ENCODE results near the gene FYB2. TPM values are rescaled to one million over a fixed set of nuclear protein-coding genes. Genes with fewer than 3 reads are reported as not detected.

The FYB2 gene
- polyA plus RNA-seq, 2 of the 4 experiments (the other 2 are of a cell fraction) = not detected

DNA sequence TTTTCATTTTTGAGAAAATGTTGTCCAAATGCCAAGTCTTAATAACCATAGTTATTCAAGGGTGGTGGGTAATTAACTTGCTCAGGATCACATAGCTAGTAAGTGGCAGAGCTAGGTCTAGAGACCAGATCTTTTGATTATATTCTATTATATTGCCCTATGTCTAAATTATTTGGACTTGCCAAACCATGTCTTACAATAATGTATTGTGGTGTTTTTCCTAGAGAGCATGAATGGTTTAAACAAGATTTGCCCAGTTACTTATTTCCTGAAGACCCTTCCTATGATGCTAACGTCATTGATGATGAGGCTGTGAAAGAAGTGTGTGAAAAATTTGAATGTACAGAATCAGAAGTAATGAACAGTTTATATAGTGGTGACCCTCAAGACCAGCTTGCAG lies 115.5 kb downstream of the FYB2 start:
- Histone ChIP-seq H3K9me3 (peaks cover 20% of the 10 kb centered on the region; the same call in 2 of the 3 replicates), H3K27ac (no peak overlapping the region), H3K4me3 (no peak overlapping the region), H3K4me1 (peaks cover 6% of the 10 kb centered on the region), H3K4me2 (no peak overlapping the region)
- TF ChIP-seq GATA3 (IDR thresholded peaks at IDR 0.05; ENCODE audit: borderline replicate concordance) = no peak
- TF ChIP-seq HOXB5 (CRISPR knock-in tag; IDR thresholded peaks at IDR 0.05) = no peak
- TF ChIP-seq BHLHE40 (IDR thresholded peaks at IDR 0.05; ENCODE audit: low read depth, low read length) = no peak
- no peak for TF ChIP-seq RNF2 (IDR thresholded peaks at IDR 0.05; ENCODE audit: borderline replicate concordance, low read depth)
- TF ChIP-seq KDM5A (IDR thresholded peaks at IDR 0.05) = no peak
- TF ChIP-seq RARB (CRISPR knock-in tag; IDR thresholded peaks at IDR 0.05) = no peak
- TF ChIP-seq PHF8 (IDR thresholded peaks at IDR 0.05; ENCODE audit: borderline replicate concordance, low read depth) = no peak
- TF ChIP-seq, protein P1, sequence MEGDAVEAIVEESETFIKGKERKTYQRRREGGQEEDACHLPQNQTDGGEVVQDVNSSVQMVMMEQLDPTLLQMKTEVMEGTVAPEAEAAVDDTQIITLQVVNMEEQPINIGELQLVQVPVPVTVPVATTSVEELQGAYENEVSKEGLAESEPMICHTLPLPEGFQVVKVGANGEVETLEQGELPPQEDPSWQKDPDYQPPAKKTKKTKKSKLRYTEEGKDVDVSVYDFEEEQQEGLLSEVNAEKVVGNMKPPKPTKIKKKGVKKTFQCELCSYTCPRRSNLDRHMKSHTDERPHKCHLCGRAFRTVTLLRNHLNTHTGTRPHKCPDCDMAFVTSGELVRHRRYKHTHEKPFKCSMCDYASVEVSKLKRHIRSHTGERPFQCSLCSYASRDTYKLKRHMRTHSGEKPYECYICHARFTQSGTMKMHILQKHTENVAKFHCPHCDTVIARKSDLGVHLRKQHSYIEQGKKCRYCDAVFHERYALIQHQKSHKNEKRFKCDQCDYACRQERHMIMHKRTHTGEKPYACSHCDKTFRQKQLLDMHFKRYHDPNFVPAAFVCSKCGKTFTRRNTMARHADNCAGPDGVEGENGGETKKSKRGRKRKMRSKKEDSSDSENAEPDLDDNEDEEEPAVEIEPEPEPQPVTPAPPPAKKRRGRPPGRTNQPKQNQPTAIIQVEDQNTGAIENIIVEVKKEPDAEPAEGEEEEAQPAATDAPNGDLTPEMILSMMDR (IDR thresholded peaks at IDR 0.05) = no peak
- no peak for TF ChIP-seq JUNB (IDR thresholded peaks at IDR 0.05)
- TF ChIP-seq, protein P2, sequence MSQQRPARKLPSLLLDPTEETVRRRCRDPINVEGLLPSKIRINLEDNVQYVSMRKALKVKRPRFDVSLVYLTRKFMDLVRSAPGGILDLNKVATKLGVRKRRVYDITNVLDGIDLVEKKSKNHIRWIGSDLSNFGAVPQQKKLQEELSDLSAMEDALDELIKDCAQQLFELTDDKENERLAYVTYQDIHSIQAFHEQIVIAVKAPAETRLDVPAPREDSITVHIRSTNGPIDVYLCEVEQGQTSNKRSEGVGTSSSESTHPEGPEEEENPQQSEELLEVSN (IDR thresholded peaks at IDR 0.05; ENCODE audit: borderline replicate concordance, low read depth) = no peak
- TF ChIP-seq, protein P3, sequence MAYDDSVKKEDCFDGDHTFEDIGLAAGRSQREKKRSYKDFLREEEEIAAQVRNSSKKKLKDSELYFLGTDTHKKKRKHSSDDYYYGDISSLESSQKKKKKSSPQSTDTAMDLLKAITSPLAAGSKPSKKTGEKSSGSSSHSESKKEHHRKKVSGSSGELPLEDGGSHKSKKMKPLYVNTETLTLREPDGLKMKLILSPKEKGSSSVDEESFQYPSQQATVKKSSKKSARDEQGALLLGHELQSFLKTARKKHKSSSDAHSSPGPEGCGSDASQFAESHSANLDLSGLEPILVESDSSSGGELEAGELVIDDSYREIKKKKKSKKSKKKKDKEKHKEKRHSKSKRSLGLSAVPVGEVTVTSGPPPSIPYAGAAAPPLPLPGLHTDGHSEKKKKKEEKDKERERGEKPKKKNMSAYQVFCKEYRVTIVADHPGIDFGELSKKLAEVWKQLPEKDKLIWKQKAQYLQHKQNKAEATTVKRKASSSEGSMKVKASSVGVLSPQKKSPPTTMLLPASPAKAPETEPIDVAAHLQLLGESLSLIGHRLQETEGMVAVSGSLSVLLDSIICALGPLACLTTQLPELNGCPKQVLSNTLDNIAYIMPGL (CRISPR knock-in tag; IDR thresholded peaks at IDR 0.05; ENCODE audit: borderline replicate concordance) = no peak
- no peak for TF ChIP-seq HEYL (CRISPR knock-in tag; IDR thresholded peaks at IDR 0.05)
- TF ChIP-seq KDM1A (IDR thresholded peaks at IDR 0.05; ENCODE audit: low read depth) = no peak
- no peak for TF ChIP-seq ZFP36 (IDR thresholded peaks at IDR 0.05; ENCODE audit: borderline replicate concordance, partially characterized antibody)
- TF ChIP-seq NPAS2 (CRISPR knock-in tag; IDR thresholded peaks at IDR 0.05; ENCODE audit: borderline replicate concordance) = no peak
- WGBS (ENCODE audit: missing lambda C conversion rate) = 89% methylated on average over 1 of the region's 1 CpG
- POLR2A ChIA-PET = no interaction called here
- no peak for DNase-seq (ENCODE audit: low read depth in 1 of 2, low spot score in 1 of 2)
- no peak for ATAC-seq
- CTCF ChIA-PET = interaction anchor here (0.8 kb wide), 1 partner anchor 119 kb away, joined by 4 read pairs; no protein-coding TSS in a partner anchor
- FAIRE-seq = no peak

DNA sequence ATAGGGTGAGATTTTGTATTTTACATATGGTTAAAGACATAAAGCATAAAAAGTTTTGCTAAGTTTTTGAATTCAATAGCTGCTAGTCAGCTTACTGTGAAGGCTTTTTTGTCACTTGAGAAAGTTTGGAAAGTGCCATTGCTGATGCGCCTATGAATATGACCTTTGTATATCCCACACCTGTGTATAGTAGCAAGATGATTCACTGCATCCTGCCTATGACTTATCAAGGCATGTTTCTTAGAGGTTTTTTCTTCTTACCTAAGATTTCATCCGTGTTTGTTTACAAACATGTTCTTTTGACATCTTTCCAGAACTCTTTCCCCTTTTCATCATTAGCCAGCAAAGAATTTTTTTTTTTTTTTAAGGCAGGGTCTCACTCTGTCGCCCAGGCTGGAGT lies 122.5 kb downstream of the FYB2 start:
- FAIRE-seq = no peak
- Histone ChIP-seq H3K27ac (no peak overlapping the region), H3K4me1 (peaks cover under 1% of the 10 kb centered on the region; the same call in 1 of the 3 replicates), H3K9me3 (peaks cover 12% of the 10 kb centered on the region; the same call in 1 of the 3 replicates), H3K4me2 (no peak overlapping the region), H3K4me3 (no peak overlapping the region)
- POLR2A ChIA-PET = no interaction called here
- no peak for DNase-seq (ENCODE audit: low read depth in 1 of 2, low spot score in 1 of 2)
- CTCF ChIA-PET = no interaction called here
- ATAC-seq = no peak
- 63% methylated on average over 3 of the region's 3 CpGs for WGBS (ENCODE audit: missing lambda C conversion rate)
- TF ChIP-seq, protein P4, sequence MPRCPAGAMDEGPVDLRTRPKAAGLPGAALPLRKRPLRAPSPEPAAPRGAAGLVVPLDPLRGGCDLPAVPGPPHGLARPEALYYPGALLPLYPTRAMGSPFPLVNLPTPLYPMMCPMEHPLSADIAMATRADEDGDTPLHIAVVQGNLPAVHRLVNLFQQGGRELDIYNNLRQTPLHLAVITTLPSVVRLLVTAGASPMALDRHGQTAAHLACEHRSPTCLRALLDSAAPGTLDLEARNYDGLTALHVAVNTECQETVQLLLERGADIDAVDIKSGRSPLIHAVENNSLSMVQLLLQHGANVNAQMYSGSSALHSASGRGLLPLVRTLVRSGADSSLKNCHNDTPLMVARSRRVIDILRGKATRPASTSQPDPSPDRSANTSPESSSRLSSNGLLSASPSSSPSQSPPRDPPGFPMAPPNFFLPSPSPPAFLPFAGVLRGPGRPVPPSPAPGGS (IDR thresholded peaks at IDR 0.05) = no peak
- TF ChIP-seq JUNB (IDR thresholded peaks at IDR 0.05) (no peak), HOXB13 (CRISPR knock-in tag; IDR thresholded peaks at IDR 0.05; ENCODE audit: low read depth) (no peak), TP53 (CRISPR knock-in tag; IDR thresholded peaks at IDR 0.05) (no peak), FOSL2 (IDR thresholded peaks at IDR 0.05) (no peak), FOSL2 (CRISPR knock-in tag; IDR thresholded peaks at IDR 0.05) (no peak), TFCP2L1 (CRISPR knock-in tag; IDR thresholded peaks at IDR 0.05) (no peak), EP300 (IDR thresholded peaks at IDR 0.05) (no peak), CHD2 (IDR thresholded peaks at IDR 0.05; ENCODE audit: low read length, partially characterized antibody) (no peak), CEBPB (IDR thresholded peaks at IDR 0.05) (no peak), SREBF2 (IDR thresholded peaks at IDR 0.05) (no peak), ZSCAN20 (CRISPR knock-in tag; IDR thresholded peaks at IDR 0.05) (no peak), MAZ (IDR thresholded peaks at IDR 0.05; ENCODE audit: borderline replicate concordance, low read depth, low read length) (no peak)
- TF ChIP-seq, protein P5, sequence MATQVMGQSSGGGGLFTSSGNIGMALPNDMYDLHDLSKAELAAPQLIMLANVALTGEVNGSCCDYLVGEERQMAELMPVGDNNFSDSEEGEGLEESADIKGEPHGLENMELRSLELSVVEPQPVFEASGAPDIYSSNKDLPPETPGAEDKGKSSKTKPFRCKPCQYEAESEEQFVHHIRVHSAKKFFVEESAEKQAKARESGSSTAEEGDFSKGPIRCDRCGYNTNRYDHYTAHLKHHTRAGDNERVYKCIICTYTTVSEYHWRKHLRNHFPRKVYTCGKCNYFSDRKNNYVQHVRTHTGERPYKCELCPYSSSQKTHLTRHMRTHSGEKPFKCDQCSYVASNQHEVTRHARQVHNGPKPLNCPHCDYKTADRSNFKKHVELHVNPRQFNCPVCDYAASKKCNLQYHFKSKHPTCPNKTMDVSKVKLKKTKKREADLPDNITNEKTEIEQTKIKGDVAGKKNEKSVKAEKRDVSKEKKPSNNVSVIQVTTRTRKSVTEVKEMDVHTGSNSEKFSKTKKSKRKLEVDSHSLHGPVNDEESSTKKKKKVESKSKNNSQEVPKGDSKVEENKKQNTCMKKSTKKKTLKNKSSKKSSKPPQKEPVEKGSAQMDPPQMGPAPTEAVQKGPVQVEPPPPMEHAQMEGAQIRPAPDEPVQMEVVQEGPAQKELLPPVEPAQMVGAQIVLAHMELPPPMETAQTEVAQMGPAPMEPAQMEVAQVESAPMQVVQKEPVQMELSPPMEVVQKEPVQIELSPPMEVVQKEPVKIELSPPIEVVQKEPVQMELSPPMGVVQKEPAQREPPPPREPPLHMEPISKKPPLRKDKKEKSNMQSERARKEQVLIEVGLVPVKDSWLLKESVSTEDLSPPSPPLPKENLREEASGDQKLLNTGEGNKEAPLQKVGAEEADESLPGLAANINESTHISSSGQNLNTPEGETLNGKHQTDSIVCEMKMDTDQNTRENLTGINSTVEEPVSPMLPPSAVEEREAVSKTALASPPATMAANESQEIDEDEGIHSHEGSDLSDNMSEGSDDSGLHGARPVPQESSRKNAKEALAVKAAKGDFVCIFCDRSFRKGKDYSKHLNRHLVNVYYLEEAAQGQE (IDR thresholded peaks at IDR 0.05) = no peak
- TF ChIP-seq, protein P6, sequence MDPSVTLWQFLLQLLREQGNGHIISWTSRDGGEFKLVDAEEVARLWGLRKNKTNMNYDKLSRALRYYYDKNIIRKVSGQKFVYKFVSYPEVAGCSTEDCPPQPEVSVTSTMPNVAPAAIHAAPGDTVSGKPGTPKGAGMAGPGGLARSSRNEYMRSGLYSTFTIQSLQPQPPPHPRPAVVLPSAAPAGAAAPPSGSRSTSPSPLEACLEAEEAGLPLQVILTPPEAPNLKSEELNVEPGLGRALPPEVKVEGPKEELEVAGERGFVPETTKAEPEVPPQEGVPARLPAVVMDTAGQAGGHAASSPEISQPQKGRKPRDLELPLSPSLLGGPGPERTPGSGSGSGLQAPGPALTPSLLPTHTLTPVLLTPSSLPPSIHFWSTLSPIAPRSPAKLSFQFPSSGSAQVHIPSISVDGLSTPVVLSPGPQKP (IDR thresholded peaks at IDR 0.05; ENCODE audit: low read depth, low read length) = no peak

All from A549 (cell line).